GM19193 (cell line): Measurements from ENCODE around the gene APBA2.

Experiments
- POLR2A ChIP-seq: IDR thresholded peaks from 4 replicates; pipeline ENCODE4 v1.6.1; 2011; ENCODE audit not compliant: insufficient read depth, insufficient read length; ENCODE audit errors: extremely low read depth

APBA2 gene

DNA sequence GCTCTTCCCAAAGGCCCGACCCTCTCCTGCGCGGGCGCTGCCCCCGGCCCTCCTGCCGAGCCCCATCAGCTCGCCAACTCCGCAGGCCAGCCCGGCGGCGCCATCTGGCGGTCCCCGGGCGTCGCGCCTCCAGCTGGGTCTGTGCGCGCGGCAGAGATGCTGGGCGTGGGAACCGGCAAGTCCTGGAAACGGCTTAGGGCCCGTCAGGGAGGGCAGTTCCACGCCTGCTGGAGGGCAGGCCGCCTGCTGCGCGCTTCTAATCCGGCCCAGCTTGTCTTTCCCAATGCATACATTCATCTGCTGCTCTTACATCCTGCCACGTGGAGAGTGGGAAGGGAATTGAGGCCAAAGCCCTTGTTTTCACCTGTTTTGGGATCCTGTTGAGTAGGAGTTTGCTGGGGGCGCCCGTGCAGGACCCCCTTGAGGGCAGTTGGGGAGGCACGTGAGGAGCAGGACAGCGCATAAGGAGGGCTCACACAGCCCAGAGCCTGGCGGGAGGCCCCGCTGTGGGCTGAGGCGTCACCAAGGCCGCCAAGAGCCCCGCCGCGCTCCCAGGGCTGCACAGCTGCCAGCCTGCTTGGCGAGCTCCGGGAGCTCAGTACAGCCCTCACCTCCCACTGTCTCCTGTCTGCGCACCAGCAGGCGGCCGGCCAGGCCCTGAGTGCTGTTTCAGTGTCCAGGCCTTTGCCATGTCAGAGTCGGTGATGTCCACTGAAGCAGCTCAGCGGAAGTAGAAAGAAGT, 218.2 kb downstream of the APBA2 start:
- no peak for TF ChIP-seq POLR2A

DNA sequence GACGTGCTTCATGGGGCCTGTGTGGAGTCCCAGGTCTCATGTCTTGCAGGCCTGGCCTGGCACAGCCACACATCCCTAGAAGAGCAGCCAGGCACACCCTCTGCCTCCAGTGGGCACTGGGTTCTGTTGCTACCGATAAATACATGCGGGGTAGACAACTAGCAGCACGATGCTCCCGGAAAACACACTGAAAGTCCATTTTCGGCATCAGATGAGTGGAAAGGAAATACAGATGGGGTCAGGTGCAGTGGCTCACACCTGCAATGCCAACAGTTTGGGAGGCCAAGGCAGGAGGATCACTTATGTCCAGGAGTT, 218.7 kb downstream of the APBA2 start:
- no peak for TF ChIP-seq POLR2A

DNA sequence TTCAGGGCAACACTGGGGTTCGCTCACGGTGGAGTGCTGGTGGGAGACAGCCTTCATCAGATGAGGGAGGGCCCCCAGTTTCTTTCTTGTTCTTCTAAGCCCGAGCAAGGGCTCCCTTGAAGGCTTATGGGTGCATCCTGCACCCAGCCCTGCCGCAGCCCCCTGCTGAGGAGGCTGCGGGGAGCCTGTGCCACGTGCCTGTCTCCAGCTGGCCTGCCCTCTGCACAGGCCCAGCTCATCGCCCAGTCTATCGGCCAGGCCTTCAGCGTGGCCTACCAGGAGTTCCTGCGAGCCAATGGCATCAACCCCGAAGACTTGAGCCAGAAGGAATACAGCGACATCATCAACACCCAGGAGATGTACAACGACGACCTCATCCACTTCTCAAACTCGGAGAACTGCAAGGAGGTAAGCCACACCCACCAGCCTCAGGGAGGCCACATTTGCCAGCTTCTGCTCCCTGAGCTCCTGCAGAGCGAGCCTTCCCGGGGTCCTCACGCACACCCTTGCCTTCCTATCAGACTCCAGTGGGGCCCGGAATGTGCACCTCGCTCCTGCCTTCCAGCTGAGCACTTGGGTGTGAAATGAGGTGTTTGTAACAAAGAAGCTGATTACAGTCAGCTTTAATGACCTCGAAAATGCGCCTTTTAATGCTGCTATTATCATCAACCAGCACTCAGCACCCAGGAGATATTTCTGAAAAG, 219.5 kb downstream of the APBA2 start:
- no peak for TF ChIP-seq POLR2A

DNA sequence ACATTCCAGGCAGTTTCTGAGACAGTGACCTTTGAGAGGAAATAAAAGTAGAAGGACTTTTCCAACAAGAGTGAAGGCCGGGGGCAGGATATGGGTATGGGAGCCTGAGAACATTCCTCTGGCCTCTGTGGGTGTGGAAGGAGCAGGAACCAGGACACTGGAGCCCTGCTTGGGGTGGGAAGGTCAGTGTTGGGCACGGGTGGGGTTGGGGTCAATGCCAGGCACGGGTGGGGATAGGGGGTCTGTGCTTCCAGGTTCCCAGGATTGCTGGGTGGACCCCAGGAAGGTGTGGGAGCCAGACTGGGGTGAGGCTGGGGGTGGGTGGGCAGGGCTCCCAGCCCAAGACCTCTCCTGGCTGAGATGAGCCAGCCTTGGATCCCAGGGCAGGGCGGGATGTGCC, 220.3 kb downstream of the APBA2 start:
- TF ChIP-seq POLR2A = no peak

DNA sequence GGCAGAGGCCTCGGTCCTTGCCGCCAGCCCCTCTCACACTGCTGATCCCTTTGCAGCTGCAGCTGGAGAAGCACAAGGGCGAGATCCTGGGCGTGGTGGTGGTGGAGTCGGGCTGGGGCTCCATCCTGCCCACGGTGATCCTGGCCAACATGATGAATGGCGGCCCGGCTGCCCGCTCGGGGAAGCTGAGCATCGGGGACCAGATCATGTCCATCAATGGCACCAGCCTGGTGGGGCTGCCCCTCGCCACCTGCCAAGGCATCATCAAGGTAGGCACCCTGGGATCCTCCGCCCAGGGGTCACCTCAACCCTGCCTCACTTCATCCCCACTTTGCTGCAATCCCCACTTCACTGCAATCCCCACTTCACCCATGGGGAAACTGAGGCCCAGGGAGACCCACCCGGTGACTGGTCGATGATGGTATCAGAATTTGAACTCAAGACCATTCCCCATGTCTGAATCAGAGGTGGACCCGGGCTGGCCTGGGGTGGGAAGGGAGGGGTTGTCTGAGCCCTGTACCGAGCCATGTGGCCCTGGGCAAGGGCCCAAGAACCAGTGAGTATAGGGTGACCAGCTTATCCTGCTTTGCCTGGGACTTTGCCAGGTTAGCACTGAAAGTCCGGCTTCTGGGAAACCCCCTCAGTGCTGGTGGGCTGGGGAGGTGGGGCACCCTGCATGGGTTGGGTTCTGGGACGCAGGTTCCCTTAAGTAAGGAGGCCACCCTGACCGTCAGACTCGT, 220.9 kb downstream of the APBA2 start:
- TF ChIP-seq POLR2A = no peak

DNA sequence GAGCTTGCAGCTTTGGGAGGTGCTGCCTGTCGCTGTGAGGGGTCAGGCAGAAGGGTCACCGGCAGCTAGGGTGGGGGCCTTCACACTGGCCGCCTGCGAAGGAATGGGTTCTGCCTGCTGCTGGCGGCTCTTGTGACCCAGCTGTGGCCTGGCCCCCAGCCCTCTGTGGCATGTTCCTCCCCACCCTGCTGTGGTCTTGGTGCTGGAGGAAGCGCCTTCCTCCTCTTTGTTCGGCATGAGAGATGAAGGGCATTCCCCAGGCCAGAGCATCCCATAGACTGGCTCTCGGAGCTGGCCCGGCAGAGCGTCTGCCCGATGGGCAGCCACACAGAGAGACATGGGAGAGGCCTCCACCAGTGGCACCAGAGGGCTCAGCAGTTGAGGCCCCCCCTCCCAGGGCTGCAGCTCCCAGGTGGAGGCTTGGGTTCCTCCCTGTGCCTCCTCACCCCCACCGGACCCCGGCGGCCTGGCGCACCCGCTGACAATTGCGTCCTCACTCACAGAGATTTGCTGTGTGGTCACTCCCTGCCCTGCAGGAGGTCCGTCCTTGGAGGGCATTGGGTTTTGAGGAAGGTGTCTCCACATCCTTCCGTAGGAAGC, 221.6 kb downstream of the APBA2 start:
- no peak for TF ChIP-seq POLR2A

DNA sequence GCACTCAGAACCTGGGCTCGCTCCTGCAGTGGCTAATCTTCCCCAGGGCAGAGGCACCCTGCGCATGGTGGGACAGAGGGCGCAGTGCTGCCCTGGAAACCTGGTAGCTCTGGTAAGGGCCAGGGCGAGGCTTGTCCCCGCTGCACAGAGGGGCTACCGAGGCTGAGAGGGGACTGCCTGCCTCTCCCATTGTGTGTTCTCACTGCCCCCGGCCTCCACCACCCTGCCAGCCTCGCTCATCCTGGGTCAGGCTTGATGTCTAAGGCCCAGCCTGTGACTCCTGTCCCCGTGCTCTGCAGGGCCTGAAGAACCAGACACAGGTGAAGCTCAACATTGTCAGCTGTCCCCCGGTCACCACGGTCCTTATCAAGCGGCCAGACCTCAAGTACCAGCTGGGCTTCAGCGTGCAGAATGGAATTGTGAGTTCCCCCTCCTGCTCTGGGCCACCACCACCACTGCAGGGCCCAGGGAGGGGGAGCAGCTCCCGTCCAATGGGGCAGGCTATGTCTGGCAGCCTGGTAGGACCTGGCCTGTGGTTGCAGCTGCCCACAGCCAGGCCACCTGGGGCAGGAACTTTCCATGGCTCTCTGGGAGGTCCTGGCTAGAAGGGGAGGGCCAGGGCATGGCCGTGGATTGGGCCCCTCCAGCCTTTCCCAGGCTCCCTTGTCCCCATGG, 222.3 kb downstream of the APBA2 start:
- TF ChIP-seq POLR2A = no peak

DNA sequence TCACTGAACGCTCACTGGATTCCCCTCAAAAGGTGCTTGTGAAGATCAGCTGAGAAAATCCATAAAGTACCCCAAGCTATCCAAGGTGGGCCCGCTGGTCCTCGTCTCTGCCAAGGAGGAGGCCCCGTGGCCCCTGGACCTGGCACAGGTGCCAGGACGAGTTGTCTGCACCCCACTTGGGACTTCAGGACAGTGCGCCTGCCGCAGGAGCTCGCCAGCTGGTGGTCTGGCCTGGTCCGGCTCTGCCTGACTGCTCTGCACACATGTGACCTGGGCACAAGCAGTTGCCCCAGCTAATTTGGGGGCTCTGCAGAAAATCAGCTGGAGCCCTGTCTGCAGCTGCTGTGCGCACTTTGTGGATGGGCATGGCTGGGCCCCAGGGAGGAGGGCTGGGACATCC, 224.0 kb downstream of the APBA2 start:
- TF ChIP-seq POLR2A = no peak

DNA sequence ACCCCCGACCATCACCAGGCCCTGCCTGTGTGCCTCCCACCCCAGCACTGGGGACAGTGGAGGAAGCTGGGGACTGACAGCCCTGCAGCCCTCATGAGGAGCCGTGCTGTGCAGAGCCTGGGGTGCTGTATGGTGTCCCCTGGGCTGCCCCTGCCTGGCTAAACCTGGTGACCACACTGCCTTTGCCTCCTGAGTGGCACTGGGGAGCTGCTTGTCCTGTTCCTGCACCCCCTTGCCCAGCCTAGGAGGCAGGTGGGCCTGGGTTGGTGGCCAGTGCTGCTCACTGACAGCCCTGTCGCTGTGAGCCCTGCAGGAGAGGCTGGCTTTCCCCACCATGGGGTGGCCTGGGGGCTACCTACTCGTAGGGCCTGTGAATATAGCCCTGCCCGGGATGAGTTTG, 224.4 kb downstream of the APBA2 start:
- no peak for TF ChIP-seq POLR2A

DNA sequence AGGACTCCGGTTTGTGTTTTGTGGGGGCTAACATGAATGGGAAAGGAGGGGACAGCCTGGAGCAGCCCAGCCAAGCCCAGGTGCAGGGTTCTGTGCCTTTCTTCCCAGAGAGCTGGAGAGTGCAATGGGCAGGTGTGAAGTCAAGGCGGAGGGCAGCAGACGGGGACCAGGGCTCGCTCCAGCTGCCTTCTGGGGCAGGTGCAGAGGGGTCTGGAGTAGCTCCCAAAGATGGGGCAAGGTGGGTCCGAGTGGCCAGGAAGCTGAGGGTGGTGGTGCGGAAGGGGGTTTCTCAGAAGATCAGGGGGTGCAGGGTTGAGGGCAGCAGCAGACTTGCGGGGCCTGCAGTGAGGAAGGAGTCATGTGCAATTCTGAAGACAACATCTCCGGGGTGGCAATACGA, 225.0 kb downstream of the APBA2 start:
- TF ChIP-seq POLR2A = no peak

DNA sequence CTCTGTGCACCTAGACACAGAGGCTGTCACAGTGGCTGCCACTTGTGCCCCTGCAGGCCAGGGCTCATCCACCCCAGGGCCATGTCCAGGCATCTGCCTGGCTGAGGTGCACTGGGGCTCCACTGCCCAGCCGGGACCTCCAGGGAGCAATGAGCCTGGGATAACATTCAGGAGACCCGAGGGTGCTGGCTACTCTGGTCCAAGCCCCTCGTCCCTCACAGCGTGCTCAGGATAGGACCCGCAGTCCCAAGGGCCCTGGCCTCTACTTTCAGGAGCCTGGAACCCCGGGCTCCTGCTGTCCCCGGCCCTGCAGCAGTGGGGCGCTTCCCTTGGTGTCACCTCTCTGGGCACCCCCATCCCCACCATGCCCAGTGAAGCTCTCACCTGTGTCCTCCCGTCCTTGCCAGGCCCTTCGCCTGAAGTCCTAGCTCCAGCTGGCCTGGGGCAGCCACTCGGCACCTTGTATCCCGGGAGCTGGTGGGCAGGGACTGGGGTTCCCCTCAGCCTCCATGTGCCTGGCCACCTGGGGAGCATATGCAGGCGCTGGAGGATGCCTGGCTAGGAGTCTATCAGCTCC, 226.0 kb downstream of the APBA2 start:
- TF ChIP-seq POLR2A = no peak

DNA sequence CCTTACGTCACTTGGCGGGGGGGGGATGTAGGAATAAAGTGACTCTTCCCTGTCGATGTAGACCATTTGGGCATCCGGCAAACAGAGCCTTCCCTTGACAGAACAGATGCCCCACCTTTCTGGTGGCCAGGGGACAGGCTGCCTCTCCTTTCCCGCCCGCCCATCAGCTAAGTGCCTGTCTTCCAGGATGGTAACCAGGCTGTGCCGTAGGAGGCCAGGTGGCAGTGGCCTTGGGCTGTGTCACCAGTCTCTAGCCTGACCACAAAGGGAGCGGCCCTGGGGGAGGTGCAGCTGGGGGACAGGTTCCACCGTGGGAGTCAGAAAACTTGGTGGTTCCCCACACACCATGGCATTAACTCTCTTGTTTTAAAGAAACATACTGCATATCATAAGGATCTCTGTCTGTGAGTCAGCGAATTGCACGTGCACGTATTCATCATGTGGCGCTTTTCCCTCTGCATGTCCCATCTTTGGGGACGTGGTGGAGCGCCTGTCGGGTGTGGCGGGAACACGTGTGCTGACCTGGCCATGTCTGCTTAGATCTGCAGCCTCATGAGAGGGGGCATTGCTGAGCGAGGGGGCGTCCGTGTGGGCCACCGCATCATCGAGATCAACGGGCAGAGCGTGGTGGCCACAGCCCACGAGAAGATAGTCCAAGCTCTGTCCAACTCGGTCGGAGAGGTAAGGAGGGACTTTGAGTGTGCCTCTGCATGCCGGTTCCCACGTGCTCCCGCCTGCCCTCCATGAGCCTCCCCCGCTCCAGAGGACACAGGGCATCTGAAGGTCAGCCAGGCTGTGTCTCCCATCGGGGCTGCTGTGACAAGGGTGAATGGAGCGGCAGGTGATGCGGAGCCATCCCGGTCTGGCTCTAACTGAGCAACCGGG, 227.8 kb downstream of the APBA2 start:
- TF ChIP-seq POLR2A = no peak

DNA sequence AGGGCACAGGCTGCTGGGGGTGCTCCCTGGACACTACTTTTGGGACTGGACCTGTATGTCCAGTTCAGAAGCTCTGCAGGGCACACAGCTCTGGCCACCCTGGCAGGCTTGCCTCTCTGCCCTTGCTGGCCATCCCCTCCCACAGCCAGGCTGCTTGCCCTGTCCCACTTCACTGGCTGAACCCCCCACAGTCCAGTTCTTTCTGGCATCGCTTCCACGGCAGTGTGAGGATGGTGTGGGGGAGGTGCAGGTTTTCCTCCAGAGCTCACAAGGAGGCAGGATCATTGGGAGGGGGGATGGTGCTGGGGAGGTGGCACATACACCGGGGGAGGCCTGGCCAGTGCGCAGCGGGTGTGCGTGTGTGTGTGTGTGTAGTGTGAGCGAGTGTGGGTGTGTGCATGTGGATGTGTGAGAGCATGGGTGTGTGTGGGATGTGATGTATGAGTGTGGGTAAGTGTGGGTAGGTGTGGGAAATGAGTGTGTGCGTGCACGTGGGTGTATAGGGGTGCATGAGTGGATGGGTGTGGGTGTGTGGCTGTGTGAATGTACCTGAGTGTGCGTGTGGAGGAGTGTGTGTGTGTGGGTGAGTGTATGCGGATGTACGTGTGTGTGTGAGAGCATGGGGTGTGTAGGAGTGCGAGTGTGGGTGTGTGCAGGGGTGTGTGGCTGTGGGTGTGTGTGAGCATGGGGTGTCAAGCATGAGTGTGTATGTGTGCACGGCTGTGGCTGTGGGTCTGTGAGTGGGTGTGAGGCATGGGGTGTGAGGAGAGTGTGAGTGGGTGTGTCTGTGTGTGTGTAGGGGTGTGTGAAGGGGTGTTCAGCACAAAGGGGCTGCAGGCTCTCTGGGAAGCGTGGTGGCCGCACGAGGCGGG, 228.7 kb downstream of the APBA2 start:
- TF ChIP-seq POLR2A = no peak
